Heart left ventricle (tissue), 13 donors: Measurements from ENCODE around the gene FGB.

ENCODE experiments used
- CTCF ChIP-seq, 12 donors: fragments of 200-600 bp; sonication (generic) in 4 of 12; IDR thresholded peaks; one replicate each; pipeline versions ENCODE4 v1.5.0 to v1.8.0; 2018 to 2022; ENCODE audit warnings: antibody characterized with exemption in 12 of 12, mild to moderate bottlenecking in 5 of 12
- POLR2A ChIP-seq, 2 donors: fragments of 450-650 bp; IDR thresholded peaks; one replicate each; pipeline ENCODE4 v1.6.1; 2017; ENCODE audit warnings: antibody characterized with exemption in 2 of 2, mild to moderate bottlenecking in 2 of 2, moderate library complexity in 2 of 2
- donor health status: ischemic (EF 13 %, LVEDD 7.1; RV severe dilation, severe dysfunction).
- donor health status: DM: no; HTN: yes; CAD: no.
- donor health status: DM: no; HTN: no; CAD: no.
- donor health status: ischemic (EF 25% LVEDD 6.9; RV normal size, moderate dysfunction).
- donor health status: ischemic (EF 25% LVEDD 5.7; RV mildly dilated, moderate dysfunction).
- donor health status: ischemic (EF 35%, LVEDD 5.7; RV mildly dilated, moderate dysfunction).
- donor health status: nonischemic (EF 11% LVEDD 7.7; RV severe dilation, severe dysfunction).
- donor health status: DM: yes; HTN: yes; CAD: no.
- donor health status: PGD.
- donor health status: ischemic (EF 29% LVEDD 5.4; RV normal size, mild dysfunction).
- donor health status: nonischemic (EF 23%, LVEDD 6.1; RV moderate dilation, normal function).

DNA sequence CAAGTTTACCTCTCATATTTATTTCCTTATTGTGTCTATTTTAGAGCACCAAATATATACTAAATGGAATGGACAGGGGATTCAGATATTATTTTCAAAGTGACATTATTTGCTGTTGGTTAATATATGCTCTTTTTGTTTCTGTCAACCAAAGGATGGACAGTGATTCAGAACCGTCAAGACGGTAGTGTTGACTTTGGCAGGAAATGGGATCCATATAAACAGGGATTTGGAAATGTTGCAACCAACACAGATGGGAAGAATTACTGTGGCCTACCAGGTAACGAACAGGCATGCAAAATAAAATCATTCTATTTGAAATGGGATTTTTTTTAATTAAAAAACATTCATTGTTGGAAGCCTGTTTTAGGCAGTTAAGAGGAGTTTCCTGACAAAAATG lies 6.2 kb downstream of the FGB start:
- TF ChIP-seq CTCF (IDR thresholded peaks at IDR 0.05) = no peak
- no peak for TF ChIP-seq POLR2A (IDR thresholded peaks at IDR 0.05)
